Measurements from ENCODE around the gene SUGP2. TPM values are rescaled to one million over a fixed set of nuclear protein-coding genes. Genes with fewer than 3 reads are reported as not detected.

SUGP2 gene
- total and polyA plus RNA-seq, 9 donors = 27.0 to 81.9 (median 53.7) TPM

- 96 to 97% (median 96%) methylated on average over 7 of the region's 7 CpGs for WGBS, 3 donors
Observed at GRCh38 chr19:19077103-19077502, 43.8 kb upstream of the SUGP2 start.

DNA sequence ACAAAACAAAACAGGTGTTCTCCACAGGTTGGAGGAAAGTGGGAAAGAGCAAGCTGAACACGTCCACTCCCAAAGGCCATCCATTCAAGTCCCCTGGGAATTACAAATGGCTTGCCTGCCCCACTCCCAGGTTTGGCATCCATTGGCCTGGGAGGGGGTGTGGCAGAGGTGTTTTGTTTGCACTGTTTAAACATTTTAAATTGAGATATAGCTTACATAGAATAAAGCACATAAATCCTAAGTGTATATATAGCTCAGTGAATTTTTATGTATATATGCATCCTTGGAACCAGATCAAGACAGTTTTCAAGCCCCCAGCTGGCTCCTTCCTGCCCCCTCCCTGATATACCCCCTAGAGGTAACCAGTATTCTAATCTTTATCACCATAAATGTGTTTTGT lies 43.2 kb upstream of the SUGP2 start:
- Histone ChIP-seq H3K9me3 (no peaks in the 10 kb centered on the region), H3K27ac (no peak overlapping the region), H3K36me3 (no peaks in the 10 kb centered on the region), H3K4me1 (ENCODE audit: insufficient read depth) (no peaks in the 10 kb centered on the region), H3K27me3 (no peaks in the 10 kb centered on the region), H3K4me3 (no peak overlapping the region)
- TF ChIP-seq POLR2A (IDR thresholded peaks at IDR 0.05) (no peak), EP300 (IDR thresholded peaks at IDR 0.05) (no peak)
- TF ChIP-seq, protein P1, sequence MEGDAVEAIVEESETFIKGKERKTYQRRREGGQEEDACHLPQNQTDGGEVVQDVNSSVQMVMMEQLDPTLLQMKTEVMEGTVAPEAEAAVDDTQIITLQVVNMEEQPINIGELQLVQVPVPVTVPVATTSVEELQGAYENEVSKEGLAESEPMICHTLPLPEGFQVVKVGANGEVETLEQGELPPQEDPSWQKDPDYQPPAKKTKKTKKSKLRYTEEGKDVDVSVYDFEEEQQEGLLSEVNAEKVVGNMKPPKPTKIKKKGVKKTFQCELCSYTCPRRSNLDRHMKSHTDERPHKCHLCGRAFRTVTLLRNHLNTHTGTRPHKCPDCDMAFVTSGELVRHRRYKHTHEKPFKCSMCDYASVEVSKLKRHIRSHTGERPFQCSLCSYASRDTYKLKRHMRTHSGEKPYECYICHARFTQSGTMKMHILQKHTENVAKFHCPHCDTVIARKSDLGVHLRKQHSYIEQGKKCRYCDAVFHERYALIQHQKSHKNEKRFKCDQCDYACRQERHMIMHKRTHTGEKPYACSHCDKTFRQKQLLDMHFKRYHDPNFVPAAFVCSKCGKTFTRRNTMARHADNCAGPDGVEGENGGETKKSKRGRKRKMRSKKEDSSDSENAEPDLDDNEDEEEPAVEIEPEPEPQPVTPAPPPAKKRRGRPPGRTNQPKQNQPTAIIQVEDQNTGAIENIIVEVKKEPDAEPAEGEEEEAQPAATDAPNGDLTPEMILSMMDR (IDR thresholded peaks at IDR 0.05) = no peak
- WGBS, 3 donors = 73 to 94% (median 81%) methylated on average over 1 of the region's 1 CpG
- DNase-seq = no peak
- intact Hi-C loops (cut with DNase I) = no loop called here

More at GRCh38 chr19:19077103-19077502, 43.8 kb upstream of the SUGP2 start:
- no peak for DNase-seq
- Histone ChIP-seq H3K4me3 (no peak overlapping the region), H3K4me1 (ENCODE audit: insufficient read depth) (no peaks in the 10 kb centered on the region), H3K36me3 (no peaks in the 10 kb centered on the region), H3K27ac (no peak overlapping the region), H3K9me3 (no peaks in the 10 kb centered on the region), H3K27me3 (no peaks in the 10 kb centered on the region)
- TF ChIP-seq EP300 (IDR thresholded peaks at IDR 0.05) (no peak), POLR2A (IDR thresholded peaks at IDR 0.05) (no peak)
- TF ChIP-seq, protein P1 (IDR thresholded peaks at IDR 0.05) = no peak
- intact Hi-C loops (cut with DNase I) = no loop called here

- no peak for TF ChIP-seq EP300 (IDR thresholded peaks at IDR 0.05)
- TF ChIP-seq POLR2A (IDR thresholded peaks at IDR 0.05) = no peak
- TF ChIP-seq, protein P1 (IDR thresholded peaks at IDR 0.05) = no peak
- H3K27ac ChIP-seq = no peak overlapping the region
- intact Hi-C loops (cut with DNase I) = no loop called here
- H3K36me3 ChIP-seq = no peaks in the 10 kb centered on the region
- 90 to 91% (median 90%) methylated on average over 8 of the region's 8 CpGs for WGBS, 3 donors
- no peaks in the 10 kb centered on the region for H3K9me3 ChIP-seq
- no peaks in the 10 kb centered on the region for H3K27me3 ChIP-seq
- no peak overlapping the region for H3K4me3 ChIP-seq
- no peak for DNase-seq
- H3K4me1 ChIP-seq (ENCODE audit: insufficient read depth) = no peaks in the 10 kb centered on the region
Observed at GRCh38 chr19:19075126-19075525, 41.8 kb upstream of the SUGP2 start.

- intact Hi-C loops (cut with DNase I) = no loop called here
- Histone ChIP-seq H3K27ac (no peak overlapping the region), H3K9me3 (no peaks in the 10 kb centered on the region), H3K4me3 (no peak overlapping the region), H3K4me1 (ENCODE audit: insufficient read depth) (no peaks in the 10 kb centered on the region), H3K36me3 (no peaks in the 10 kb centered on the region), H3K27me3 (no peaks in the 10 kb centered on the region)
- WGBS, 3 donors = 66 to 76% (median 68%) methylated on average over 13 of the region's 13 CpGs
- no peak for DNase-seq
- TF ChIP-seq EP300 (IDR thresholded peaks at IDR 0.05) = no peak
- TF ChIP-seq, protein P1 (IDR thresholded peaks at IDR 0.05) = no peak
Observed at GRCh38 chr19:19074196-19074882, 41.0 kb upstream of the SUGP2 start.
